Measurements from ENCODE around the gene PTH1R. TPM values are rescaled to one million over a fixed set of nuclear protein-coding genes. Genes with fewer than 3 reads are reported as not detected.

Gene PTH1R
- total RNA-seq, 1 experiment from 2014 or later = 32.3 TPM

DNA sequence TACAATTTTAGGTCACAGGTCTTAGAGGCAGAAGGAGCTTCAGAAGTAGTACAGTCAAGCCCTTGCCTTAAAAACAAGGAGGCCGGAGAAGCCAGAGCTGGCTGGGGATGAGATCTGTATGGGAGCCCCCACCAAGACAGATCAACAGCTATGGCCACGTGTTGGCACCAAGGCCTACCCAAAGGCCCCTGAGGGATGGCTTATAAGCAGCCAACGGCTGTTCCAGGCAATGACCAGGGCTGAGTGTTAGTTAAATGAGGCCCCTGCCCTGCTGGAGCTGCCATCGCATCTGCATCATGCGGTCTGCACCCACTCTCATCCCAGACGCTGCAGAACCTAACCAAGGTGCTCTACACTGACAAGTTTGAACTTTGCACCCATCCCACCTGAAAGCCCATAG, 55.7 kb downstream of the PTH1R start:
- Histone ChIP-seq H3K36me3 (replicated peaks; ENCODE audit: control insufficient read depth, insufficient read depth, low read length) (peaks cover 5% of the 10 kb centered on the region), H3K4me3 (ENCODE audit: insufficient read depth, low read depth, low read length) (no peak overlapping the region), H3K27me3 (ENCODE audit: control insufficient read depth, insufficient read depth, low read length) (no peaks in the 10 kb centered on the region)
- DNase-seq = no peak

DNA sequence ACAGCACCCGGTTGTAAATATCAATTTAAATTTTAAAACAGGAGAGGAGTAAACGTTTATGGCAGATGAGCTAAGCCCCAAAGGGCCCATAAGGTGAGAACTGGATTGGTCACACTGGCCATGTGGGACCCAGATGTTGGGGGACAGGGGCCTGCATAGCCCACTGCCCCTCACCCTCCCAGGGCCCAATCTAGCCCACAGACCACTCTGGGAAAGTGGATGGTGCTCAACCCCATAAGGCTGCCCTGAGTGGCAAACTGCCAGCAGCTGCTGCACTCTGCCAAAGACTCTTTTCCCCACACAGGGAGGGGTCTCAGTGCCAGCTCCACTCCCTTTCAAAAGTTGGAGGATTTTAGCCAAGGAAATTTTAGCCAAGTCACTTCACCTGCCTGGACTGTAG, 56.6 kb downstream of the PTH1R start:
- no peak overlapping the region for H3K4me3 ChIP-seq (ENCODE audit: insufficient read depth, low read depth, low read length)
- no peaks in the 10 kb centered on the region for H3K27me3 ChIP-seq (ENCODE audit: control insufficient read depth, insufficient read depth, low read length)
- H3K36me3 ChIP-seq (replicated peaks; ENCODE audit: control insufficient read depth, insufficient read depth, low read length) = peaks cover 7% of the 10 kb centered on the region
- no peak for DNase-seq

DNA sequence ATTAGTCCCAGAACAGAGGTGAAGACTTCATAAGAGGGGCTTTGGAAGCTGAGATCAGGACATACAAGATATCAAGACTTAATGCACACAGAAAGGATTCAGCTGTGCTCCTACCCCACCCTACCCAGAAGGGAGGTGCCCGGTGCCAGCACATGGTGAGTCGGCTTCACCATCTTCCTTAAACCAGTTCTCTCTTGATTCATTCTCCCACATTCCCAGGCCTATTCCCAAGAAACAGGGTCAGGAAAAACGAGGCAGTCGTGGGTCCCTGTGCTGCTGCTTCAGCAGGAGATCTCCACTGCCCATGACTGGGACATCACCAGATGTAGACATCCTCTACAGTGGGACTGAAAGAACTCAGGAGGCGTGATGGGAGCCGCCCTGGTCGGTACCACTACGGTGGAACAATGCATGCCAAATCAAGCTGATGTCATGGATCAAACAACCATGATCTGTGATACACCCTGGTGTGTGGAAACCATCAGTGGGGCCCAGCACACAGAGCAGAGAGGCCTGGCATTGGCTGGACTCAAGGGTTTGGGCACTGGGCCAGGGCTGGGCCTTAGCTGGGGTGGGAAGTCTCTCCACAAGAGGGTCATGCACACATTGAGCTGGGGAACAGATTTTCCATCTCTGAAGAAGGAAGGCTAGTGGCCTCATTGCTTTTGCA, 57.1 kb downstream of the PTH1R start:
- no peaks in the 10 kb centered on the region for H3K27me3 ChIP-seq (ENCODE audit: control insufficient read depth, insufficient read depth, low read length)
- H3K4me3 ChIP-seq (ENCODE audit: insufficient read depth, low read depth, low read length) = no peak overlapping the region
- H3K36me3 ChIP-seq (replicated peaks; ENCODE audit: control insufficient read depth, insufficient read depth, low read length) = peaks cover 6% of the 10 kb centered on the region
- no peak for DNase-seq

DNA sequence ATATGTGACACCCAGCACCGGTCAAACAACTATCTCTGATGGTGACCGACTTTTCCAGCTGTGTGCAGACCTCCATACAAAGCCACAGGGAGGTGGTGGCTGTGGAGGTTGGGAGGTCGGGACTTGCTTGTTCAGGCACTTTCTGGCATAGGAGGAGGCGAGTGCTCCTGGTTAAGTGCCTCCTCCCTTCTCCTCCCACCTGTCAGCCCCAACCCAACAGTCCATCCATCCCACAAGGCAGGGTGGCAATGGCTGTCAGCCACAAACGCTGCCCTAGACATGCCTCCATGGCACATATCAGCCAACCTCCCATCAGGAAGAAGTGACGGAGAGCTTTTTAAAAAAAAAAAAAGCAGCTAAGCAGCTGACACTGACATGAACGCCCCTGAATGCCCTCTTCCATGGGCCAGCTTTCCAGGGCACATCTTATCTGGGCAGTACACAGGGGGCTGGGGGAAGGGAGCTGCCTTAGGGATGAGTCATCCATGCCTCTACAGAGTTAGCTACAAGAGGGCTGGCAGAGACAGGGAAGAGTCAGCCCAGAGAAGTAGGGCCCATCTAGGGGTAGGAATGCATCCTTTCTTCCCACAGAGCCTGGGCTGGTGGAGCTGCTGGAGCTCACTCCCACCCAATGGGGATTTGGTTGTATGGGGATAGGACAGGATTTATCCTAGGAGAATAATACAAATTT, 57.8 kb downstream of the PTH1R start:
- Histone ChIP-seq H3K4me3 (ENCODE audit: insufficient read depth, low read depth, low read length) (no peak overlapping the region), H3K36me3 (replicated peaks; ENCODE audit: control insufficient read depth, insufficient read depth, low read length) (peaks cover 8% of the 10 kb centered on the region), H3K27me3 (ENCODE audit: control insufficient read depth, insufficient read depth, low read length) (no peaks in the 10 kb centered on the region)
- DNase-seq = peak; percentile 89

DNA sequence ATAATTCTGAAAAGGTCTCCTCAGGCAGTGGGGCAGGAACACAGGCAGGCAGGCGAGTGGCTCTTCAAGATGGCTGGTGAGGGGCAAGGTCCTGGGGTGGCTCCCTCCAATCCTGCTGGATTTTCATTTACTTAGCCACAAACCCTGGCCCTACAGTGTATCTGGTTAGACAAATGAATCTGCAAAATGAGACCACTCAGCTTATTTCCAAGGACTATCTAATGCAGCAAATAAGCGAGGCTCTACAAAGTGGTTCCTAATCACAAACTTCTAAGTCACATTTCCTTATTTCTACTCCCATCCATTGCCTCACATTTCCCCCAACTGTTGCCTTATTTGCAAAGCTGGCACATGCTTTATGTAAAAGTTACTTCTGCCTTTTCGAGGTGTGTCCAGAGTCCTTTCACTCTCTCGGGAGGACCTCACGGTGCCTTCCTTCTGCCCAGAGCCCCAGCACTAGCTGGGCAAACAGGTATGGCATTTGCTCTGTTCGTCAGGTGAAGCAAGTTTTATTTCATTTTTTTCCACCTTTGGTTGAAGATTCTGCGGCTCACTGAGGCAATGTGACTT, 58.6 kb downstream of the PTH1R start:
- DNase-seq = no peak
- Histone ChIP-seq H3K4me3 (ENCODE audit: insufficient read depth, low read depth, low read length) (no peak overlapping the region), H3K27me3 (ENCODE audit: control insufficient read depth, insufficient read depth, low read length) (no peaks in the 10 kb centered on the region), H3K36me3 (replicated peaks; ENCODE audit: control insufficient read depth, insufficient read depth, low read length) (peaks cover 12% of the 10 kb centered on the region)

DNA sequence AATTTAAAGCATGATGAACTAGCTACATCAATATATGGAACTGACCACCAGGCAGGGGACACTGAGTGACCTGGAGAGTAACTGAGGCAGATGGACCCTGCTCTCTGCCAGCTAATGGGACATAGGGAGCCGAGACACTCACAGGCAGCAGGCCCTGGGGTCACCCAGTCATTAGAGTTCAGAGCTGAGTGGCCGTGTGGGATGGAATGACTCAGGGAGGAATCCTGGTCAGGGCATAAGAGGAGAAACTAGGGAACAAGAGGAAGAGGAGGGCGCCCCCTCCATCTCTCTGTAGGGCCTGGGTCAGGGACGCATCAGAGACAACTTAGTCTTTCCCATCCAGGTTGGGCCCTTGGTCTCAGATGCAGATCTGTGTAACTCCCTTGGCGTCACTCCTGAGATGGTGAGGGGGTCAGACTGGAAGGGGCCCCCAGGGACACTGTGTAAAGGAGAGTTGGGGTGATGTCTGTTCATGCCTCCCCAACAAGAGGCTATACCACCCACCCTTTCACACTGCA, 59.3 kb downstream of the PTH1R start:
- DNase-seq = no peak
- Histone ChIP-seq H3K36me3 (replicated peaks; ENCODE audit: control insufficient read depth, insufficient read depth, low read length) (peaks cover 12% of the 10 kb centered on the region), H3K4me3 (ENCODE audit: insufficient read depth, low read depth, low read length) (no peak overlapping the region), H3K27me3 (ENCODE audit: control insufficient read depth, insufficient read depth, low read length) (no peaks in the 10 kb centered on the region)

DNA sequence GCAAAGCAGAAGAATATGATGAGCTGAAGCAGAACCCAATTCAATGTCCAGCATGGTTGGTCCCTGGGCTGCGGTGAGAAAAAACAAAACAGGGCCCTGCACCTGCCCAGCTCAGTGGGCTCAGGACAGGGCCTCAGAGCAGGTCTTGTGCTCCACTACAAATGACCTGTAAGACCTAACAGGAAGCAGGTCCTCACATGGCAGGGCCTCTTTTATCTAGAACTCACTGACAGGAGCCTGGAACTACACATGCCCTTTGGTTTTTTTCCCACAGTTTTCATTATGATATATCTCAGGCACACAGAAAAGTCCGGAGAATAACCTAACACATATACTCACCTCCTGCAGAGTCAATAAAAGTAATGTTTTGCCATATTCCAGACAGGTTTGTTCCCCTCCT, 60.6 kb downstream of the PTH1R start:
- no peaks in the 10 kb centered on the region for H3K27me3 ChIP-seq (ENCODE audit: control insufficient read depth, insufficient read depth, low read length)
- peaks cover 12% of the 10 kb centered on the region for H3K36me3 ChIP-seq (replicated peaks; ENCODE audit: control insufficient read depth, insufficient read depth, low read length)
- DNase-seq = no peak
- no peak overlapping the region for H3K4me3 ChIP-seq (ENCODE audit: insufficient read depth, low read depth, low read length)

DNA sequence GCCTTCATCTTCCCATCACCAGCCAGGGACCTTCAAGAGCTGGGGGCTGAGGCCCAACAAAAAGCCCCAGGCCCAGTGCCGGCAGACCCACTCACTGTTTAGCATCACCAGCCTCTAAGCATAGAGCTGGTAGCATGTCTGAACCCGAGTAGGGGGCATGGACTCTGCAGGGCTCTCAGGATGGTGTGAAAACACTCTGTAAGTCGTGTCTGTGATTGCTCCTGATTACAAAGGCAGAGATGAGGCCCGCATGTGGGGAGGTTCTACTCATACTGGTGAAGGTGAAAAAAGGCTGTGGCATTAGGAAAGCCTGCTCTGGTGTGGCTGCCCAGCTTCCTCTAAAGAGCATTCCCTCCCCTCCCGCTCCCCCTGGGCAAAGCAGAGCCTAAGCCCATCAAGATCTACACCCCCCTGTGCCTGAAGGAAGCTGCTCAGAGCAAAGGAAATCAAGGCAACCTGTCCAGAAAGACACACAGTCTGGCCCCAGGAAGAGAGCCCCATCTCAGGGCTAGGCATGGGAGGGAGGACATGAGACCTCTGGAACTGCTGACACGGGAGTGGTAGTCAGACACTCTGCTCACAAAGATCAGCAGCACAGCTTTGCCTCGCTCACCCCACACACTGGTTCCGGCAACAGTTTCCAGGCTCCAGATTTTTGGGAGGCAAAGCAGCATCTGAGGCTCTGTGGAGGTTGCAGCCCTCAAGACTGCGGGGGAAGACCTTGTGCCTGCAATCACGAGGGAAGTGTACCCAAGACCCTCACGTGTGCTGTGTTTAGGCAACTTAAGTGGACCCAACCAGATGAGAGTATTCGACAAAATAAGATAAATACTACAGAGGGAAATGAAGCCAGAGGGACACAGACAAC, 62.3 kb downstream of the PTH1R start:
- Histone ChIP-seq H3K36me3 (replicated peaks; ENCODE audit: control insufficient read depth, insufficient read depth, low read length) (peaks cover 12% of the 10 kb centered on the region), H3K27me3 (ENCODE audit: control insufficient read depth, insufficient read depth, low read length) (no peaks in the 10 kb centered on the region), H3K4me3 (ENCODE audit: insufficient read depth, low read depth, low read length) (no peak overlapping the region)
- no peak for DNase-seq

DNA sequence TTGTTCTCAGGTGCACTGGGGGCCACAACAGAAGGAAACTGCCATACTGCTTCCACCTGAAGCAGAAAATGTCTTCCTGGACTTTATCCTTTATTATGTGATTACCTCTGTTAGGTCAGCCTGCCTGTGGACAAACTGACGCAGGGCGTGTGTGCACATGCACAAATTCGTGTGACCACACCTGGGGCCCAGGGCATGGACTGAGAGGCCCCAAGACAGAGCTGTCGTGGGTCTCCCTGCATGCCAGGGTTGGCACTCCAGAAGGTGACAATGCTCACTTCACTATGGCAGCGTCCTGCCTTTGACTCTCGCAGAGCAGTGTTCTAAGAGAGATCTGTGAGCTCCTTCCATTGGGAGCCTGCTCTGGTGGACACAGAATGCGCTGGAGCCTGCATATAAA, 64.6 kb downstream of the PTH1R start:
- peaks cover 11% of the 10 kb centered on the region for H3K36me3 ChIP-seq (replicated peaks; ENCODE audit: control insufficient read depth, insufficient read depth, low read length)
- H3K27me3 ChIP-seq (ENCODE audit: control insufficient read depth, insufficient read depth, low read length) = no peaks in the 10 kb centered on the region
- DNase-seq = no peak
- H3K4me3 ChIP-seq (ENCODE audit: insufficient read depth, low read depth, low read length) = no peak overlapping the region

DNA sequence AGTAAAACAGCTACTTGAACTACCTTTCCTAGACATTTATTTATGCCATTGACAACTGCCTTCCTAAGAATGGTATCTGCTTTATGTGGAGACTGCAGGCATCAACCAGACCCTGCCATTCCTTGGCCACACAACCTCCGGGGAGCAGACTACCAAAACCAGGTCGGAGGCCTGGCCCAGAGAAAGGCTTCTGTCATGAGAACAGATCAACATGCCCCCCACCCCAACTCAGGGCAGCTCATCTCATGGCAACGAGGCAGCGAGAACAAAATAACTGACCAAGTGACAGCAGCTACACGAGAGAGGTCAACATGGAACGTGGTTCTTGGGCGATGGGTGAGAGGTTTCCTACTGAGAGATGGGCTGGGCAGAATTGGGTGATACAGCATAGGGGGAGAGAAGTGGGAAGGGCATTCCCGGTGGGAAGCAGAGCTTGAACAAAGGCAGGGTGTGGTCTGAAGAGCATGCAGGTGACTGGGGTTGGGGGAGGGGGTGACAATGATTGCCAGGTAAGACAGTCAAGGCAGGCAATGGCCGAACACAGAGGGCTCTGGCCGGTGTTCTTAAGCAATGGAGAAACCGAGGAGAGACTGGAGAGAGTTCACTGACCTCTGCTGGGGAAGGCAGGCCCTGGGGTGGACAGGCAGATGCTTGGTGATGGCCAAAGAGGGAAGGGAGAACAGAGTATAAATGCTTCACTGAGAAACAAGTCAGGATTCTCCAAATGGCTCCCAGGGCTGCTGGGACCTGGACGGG, 65.1 kb downstream of the PTH1R start:
- DNase-seq = no peak
- H3K36me3 ChIP-seq (replicated peaks; ENCODE audit: control insufficient read depth, insufficient read depth, low read length) = peaks cover 14% of the 10 kb centered on the region

DNA sequence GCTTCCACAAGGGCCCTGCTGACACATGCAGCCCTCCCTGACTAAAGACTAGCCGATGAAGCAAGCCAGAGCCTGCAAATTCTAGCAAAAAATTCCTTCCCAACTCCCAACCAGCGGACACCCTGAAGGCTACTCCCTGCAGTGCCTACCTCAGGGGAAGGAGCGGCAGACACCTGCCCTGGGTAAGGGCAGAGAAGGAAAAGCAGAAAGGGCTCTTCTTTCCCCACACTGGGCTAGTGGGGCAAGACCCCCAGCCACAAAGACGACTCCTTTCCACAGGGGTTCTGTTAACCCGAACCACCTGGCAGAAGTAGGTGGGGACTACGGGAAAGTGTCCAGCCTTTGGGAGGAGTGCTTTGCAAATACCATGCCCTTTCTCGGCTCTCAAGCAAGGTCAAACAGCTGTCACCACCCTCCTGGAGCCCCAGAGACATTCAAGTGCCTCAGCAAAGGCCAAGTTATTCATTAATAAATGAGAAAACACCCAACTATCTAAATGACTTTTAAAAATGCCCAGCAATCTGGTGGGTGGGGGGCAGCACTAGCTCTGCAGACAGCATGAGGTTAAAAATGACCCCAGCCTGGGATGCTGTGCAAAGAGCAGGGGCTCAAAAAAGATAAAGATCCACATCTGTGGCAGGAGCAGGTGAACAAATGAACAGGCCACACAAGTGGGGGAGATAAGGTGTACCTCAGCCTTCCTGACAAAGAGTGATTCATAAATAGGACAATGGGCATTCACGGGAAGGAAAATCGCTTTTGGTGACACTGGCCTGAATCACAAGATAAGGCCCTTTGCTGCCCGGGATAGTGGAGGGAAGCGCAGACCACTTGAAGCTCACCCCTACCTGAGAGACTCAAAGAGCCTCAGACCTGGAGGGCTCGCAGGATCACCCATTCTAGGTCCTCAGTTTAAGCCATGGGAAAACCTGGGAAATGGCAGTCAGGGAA, 66.0 kb downstream of the PTH1R start:
- Histone ChIP-seq H3K4me3 (ENCODE audit: insufficient read depth, low read depth, low read length) (no peak overlapping the region), H3K36me3 (replicated peaks; ENCODE audit: control insufficient read depth, insufficient read depth, low read length) (peaks cover 13% of the 10 kb centered on the region), H3K27me3 (ENCODE audit: control insufficient read depth, insufficient read depth, low read length) (no peaks in the 10 kb centered on the region)
- DNase-seq = no peak

More for the DNA sequence above, 65.1 kb downstream of the PTH1R start:
- no peaks in the 10 kb centered on the region for H3K27me3 ChIP-seq (ENCODE audit: control insufficient read depth, insufficient read depth, low read length)
- H3K4me3 ChIP-seq (ENCODE audit: insufficient read depth, low read depth, low read length) = no peak overlapping the region

DNA sequence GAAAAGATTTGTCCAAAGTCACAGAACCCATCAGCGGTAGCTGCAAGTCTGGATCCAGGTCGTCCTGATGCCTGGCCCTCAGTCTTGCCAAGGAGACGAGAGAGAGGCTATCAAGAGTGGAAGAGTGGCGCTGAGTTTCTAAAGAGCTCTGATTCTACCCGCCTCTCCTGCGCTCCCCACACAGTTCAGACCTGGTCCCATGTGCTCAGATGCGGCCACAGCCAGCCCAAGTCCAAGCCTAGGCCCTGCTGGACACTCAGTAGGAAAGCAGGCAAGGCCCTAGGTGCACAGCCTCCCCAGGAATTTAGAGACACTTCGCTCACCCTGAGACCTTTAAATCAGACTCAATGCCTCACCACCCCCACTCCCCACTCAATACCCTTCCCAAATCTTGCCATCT, 66.7 kb downstream of the PTH1R start:
- H3K27me3 ChIP-seq (ENCODE audit: control insufficient read depth, insufficient read depth, low read length) = no peaks in the 10 kb centered on the region
- peaks cover 10% of the 10 kb centered on the region for H3K36me3 ChIP-seq (replicated peaks; ENCODE audit: control insufficient read depth, insufficient read depth, low read length)
- no peak overlapping the region for H3K4me3 ChIP-seq (ENCODE audit: insufficient read depth, low read depth, low read length)
- no peak for DNase-seq

DNA sequence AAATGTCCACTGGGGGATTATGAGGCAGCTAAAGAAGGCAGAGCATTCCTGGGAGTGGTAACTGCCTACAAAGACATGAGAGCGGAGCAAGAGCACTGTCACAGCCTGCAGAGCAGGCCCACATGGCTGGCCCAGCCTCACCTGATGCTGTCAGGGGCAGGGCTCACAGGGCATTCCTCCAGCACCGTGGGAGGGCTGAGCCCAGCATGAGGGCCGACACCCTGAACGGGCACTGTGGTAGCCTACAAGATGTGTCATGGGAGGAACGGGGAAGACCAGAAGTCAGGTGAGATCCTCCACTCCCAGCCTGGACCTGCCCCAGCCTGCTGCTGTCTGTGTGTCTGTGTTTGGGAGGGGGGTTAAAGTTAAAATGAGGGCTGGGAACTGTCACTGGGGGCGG, 68.9 kb downstream of the PTH1R start:
- DNase-seq = no peak
- no peak overlapping the region for H3K4me3 ChIP-seq (ENCODE audit: insufficient read depth, low read depth, low read length)
- H3K36me3 ChIP-seq (replicated peaks; ENCODE audit: control insufficient read depth, insufficient read depth, low read length) = peaks cover 4% of the 10 kb centered on the region
- H3K27me3 ChIP-seq (ENCODE audit: control insufficient read depth, insufficient read depth, low read length) = no peaks in the 10 kb centered on the region

All from H7 (cell line).